Activated T-cell treated with anti-CD3 and anti-CD28 coated beads for 4 hours (primary cell): ENCODE results near the gene HBP1.
A peak's percentile ranks its signal among the peaks of the same experiment; 100 is the strongest.

ENCODE experiments used
- DNase-seq: peaks from one replicate; pipeline ENCODE4 v3.0.0-alpha.2; 2020

The HBP1 gene

DNA sequence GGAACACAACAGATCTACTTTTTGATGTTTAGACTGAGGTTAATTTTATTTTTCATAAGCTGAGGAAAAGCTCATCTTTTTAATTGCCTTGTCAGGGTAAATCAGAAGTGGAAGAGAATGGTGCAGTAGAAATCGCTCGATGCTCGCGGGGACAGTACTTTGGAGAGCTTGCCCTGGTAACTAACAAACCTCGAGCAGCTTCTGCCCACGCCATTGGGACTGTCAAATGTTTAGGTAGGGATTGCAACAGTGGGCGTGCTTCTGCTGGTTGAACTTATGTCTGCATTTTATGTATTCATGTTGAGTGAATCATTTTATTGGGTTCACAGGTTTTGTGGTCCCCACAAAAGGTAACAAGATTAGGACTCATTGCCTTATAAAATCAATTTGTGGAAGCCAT lies 11.7 kb upstream of the HBP1 start:
- no peak for DNase-seq

DNA sequence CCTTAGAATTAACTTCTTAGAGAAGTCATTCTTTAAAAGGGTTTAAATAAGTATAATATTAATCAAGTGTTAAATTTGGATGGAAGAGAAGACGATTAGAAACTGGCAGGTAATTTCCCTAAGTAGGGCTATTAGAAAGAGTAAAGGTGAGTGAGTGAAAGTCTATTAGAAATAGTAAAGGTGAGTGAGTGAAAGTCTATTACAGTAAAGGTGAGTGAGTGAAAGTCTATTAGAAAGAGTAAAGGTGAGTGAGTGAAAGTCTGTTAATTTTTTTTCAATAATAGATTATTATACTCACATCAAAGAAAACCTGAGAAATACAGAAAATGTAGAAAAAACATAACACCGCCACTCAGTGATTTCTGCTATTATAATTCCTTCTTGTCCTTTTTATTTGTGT lies 10.8 kb upstream of the HBP1 start:
- DNase-seq: no peak

DNA sequence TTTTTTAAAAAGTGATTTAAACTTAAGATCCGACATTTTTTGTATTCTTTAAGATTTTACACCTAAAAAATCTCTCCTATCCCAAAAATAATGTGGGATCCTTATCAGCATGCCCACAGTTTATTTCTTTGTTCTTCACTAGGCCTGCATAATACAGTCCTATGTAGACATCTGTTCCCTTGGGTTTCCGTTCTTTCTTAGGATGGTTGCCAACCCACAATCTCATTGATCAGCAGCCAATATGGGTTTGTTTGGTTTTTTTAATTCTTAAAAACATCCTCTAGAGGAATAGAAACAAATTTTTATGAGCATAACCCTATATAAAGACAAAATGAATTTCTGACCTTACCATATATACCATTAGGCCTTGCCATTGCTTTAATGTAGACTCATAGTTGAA lies 8.4 kb upstream of the HBP1 start:
- DNase-seq: no peak

DNA sequence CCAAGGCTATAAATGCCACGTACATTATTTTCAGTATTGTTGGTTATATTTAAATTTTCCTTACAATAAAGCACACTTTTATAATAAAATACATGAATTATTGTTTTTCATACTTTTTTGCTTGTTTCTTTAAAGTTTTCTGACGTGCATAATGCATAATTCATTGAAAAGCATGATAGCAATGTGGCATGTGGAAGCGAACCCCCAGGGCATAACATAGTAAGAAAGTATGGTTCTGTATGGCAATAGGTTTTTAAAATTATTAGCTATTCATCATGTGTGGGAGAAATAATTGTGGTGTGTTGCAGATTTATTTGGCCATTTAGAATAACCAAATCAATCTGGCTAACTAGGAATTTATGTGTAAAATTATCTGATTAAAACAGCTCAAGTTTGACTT lies 7.4 kb upstream of the HBP1 start:
- DNase-seq: no peak

DNA sequence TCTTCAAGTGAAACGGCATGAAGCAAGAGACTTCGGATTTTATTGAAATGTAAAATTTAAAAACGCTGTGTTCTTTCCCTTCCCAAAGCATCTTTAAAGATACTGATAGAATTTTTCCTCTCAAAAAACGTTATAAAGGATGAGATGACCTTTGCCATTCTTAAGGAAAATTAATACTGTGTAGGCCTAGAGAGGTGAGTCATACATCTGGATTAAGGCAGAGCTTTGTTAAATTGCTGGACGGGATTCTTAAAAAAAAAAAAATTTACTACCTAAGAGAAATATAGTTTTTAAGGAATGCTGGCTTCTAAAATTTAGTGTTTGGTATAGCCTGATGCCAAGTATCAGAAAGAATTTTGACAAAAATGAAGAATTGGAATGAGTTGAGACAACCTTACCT lies 6.3 kb upstream of the HBP1 start:
- no peak for DNase-seq

DNA sequence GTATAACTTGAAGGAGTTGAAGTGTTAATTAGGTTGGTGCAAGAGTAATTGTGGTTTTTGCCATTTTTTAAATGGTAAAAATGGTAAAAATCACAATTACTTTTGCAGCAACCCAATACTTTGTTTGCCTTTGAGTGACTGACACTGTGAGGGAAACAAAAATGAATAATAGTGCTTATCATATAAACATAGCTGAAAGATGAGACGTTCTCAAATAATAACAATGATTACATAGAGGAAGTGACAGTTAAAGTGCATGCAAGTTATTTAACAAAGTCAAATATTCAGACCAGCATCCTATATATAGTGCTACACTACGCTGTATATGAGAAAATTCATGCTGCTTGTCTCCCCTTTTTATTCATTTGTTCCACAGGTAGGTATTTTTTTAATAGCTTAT lies 4.7 kb upstream of the HBP1 start:
- DNase-seq: no peak

DNA sequence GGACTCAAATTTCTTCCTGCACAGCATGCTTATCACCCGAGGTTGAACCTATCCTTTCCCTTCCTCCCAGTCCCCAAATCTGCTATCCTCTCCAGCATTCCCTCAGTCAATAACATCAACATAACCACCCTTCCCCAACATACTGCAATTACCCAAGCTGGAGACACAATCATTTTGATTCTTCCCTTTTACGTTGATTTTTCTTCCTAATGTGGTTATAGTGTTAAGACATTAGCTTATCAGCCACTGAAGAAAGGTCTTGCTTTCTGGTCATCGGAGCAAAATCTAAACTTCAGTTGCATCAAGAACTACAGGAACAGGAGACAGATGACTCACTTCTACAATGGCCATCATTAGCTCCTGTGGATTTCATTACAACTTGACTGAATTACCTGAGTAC lies 3.5 kb upstream of the HBP1 start:
- no peak for DNase-seq

DNA sequence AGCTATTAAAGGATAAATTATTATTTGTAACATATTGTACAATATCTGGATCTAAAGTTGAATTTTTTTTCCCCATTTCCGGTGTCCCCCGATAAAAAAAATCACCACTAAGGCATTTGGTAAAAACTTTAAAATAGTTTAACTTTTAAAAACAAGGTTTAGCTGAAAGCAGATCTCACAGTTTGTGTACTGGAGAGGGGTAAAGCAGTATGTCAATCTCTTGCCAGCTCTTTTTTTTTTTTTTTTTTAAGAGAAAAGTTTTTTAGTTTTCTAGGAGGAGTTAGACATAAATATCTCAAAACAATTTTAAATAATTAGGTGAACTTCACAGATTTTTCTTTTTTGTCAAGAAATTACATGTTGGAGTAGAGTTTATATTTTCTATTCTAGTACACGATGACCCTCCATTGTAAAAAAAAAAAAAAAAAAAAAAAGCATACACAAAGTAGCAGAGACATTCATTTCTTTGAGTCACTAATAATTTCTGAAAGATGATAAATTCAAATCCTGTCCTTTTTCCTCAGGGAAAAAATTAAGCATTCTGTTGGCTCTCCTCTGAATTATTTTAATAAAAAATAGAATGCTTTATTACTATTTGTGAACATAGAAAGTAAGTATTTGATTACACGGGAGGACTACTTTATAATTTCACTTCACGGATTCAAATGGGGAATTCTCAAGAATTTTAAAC lies 1.9 kb upstream of the HBP1 start:
- DNase-seq: no peak

DNA sequence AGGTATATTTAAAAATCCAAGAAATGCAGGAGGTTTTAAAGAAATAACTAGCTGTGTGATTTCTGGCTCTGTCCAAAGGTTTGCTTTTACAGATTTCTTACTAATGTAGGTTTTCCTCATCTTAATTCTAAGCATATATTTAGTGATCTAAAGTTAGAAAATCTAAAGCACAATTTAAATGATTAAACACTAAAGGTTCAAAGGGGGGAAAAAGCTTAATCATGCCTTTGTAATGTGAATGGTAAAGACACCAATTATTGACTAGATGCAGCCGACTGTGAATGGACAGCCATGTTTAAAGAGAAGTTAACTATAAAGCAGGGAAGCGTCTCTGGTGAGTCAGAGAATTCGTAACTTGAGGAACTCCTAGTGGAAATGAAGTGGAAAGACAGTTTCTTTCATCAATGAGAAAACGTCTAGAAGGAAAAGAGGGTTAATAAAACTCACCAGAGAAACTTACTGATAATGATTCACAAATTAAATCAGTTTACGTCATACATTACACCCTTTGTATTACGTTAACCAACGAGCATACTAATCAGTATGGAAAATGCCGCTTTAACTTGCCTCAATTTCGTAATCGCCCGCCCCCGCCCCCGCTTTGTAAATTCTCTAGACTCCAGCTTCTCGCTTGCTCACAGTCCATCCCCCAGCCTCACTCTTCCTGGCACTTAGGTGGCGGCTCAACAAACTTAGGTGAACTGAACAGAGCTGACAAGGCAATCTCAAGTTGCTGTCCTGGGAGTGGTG lies 1.1 kb upstream of the HBP1 start:
- DNase-seq: peak; percentile 60

DNA sequence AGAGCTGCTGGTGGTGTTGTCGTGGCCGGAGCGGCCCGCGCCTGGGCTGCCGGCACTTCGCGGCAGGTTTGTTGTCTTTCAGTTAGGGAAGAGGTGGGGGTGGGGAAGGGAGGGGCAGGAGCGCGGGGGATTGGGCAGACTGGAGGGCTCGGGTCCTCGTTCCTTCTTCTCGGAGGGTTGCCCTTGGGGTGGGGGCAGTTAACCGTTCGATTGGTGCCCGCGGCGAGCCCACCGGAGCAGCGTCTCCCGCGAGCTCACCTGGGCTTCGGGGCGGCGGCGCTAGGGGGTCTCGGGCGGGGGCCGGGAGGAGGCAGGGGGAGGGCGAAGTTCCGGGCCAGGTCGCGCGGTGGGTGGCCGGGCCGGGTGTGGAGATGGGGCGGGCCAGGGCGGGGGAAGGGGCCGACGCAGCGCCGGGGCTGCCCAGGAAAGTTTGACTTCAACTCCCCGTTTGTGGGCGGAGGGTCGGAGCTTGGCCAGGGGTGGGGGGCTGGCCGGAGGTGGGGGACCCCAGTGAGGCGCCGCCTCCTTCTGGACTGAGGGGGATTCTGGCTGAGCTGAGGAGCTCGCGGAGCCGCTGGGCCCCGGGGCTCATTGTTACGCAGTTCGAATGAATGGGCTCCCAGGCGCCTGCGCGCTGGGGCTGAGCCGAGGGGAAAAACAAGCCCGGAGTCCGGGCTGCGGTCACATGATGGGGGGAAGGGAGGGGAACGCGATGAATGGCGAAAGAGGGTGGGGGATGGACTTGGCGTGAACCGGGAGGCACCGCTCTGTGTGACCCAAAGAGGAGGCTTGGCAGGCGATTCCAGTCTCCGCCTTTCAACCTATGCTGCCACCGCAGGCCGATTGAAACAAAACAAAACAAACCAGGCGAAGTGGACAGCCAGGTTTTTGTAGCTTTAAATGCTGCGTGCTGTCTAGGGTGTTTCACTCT lies 582 bp downstream of the HBP1 start:
- DNase-seq: peak; percentile 62

DNA sequence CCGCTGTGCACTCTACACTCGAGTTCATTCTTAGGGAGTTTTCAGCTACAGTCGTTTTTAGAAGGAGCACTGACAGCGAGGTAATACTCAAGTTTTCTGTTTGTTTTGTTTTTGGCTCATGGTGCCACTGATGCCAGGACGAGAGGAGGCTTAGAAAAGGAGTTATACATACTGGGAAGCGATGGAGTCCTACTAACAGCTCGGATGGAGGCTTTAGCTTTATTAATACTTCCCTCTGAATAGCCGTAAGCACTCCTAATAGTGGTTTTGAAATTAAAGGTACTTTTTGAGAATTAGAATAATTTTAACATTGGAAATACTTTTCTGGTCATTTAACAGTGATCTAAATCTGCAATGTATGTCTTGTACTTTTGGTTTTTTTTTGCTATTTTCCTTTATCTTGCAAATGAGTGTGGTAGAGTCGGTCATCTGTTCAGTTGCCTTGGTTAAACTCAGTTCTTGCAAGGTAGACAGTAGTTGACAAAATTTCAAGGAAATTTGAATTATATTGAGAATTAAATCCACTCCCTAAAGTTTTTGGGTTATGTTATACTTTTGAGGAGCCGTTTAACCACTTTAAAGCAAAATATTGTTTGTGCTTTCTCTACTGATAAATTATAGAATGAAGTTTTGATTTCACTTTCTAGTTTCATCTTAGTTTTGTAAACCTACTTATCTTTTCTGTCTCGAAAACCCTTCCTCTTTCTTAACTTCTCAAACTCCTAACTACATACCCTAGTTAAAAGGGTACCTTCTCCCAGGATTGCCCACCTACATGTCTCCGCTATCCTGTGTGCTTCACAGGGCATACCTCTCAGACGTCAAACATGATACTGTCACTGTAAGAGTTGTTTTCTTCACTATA lies 1.5 kb downstream of the HBP1 start:
- DNase-seq: no peak

DNA sequence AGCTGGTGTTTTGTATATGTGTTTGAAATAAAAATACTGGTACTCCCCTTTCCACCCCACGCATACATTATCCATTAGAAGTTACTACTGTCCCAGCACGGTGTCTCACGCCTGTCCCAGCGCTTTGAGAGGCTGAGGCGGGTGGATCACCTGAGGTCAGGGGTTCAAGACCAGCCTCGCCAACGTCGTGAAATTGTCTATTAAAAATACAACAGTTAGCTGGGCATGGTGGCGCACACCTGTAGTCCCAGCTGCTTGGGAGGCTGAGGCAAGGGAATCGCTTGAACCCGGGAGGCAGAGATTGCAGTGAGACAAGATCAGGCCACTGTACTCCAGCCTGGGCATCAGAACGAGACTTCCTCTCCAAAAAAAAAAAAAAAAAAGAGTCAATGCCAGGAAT lies 2.7 kb downstream of the HBP1 start:
- DNase-seq: no peak

DNA sequence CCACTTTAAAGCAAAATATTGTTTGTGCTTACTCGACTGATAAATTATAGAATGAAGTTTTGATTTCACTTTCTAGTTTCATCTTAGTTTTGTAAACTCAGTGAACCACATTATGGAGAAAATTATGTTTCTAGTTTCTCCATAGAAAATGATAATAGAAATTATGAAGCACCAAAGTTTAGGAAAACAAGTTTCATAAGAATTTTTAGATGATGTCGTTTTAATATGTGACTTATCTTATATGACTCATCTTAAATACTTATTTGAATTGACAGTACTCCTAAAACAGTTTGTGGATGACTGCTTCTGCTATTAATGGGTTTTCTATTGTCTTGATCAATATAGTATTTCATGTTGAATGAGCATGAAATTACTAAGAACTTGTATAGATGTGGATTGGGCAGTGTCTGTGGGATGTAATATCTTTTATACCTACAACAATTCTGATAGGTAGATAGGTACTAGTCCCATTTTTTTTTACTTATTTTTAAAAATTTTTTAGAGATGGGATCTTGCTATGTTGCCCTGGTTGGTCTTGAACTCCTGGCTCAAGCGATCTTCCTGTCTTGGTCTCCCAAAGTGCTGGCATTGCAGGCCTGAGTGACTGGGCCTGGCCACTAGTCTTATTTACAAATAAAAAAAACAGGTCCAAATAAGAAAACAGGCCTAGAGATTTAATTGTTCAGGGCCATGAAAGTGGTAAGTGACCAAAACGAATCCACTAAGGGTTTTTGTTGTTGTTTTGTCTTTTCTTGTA lies 3.7 kb downstream of the HBP1 start:
- DNase-seq: no peak

DNA sequence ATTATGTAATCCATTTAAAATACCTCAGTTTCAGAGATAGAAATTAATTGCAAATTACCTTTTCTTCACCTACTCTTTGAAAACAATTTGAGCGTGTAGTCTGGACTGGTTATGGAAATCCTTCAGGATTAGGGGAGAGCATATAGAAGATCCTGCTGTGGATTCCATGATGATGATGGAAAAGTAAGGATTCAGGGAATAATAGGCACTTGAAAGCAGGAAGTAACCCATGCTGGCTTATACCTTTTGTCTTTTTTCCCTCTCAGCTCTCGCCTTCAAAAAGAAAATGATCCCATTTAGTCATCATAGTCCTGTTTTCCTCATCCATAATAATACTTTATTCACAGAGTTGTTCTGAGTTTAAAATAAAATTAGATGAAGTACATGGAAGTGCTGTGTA lies 4.4 kb downstream of the HBP1 start:
- DNase-seq: no peak

DNA sequence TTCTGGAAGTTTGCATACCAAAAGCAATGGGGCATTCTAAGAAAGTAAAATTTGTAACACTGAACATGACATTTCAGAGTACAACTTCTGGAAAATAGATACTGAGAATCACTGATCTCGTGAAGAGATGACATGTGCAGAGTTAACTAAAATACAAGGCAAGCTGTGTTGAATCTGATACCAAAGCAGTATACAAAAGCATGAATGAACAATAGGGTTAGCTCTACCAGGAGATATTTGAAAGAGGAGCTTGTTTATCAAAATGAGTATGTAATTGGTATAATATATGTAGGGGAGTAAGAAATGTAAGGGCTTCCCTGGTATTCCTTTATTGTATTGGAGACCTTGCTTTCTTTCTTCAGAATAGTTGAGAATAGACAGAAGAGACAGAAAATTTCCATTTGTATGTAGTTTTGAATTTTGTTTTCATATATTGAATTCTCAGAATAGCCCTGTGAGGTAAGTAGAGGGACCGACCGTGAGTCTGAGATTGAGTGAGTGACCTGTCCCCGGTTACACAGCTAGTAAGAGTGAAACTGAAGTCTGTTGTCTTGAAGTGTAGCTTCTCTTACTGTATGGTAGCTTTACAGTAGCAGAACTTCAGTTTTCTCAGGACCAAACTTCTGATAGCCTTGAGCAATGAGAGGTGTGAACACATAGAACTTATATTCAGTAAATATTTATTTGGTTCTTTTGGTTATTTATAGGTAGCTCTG lies 5.0 kb downstream of the HBP1 start:
- DNase-seq: no peak

DNA sequence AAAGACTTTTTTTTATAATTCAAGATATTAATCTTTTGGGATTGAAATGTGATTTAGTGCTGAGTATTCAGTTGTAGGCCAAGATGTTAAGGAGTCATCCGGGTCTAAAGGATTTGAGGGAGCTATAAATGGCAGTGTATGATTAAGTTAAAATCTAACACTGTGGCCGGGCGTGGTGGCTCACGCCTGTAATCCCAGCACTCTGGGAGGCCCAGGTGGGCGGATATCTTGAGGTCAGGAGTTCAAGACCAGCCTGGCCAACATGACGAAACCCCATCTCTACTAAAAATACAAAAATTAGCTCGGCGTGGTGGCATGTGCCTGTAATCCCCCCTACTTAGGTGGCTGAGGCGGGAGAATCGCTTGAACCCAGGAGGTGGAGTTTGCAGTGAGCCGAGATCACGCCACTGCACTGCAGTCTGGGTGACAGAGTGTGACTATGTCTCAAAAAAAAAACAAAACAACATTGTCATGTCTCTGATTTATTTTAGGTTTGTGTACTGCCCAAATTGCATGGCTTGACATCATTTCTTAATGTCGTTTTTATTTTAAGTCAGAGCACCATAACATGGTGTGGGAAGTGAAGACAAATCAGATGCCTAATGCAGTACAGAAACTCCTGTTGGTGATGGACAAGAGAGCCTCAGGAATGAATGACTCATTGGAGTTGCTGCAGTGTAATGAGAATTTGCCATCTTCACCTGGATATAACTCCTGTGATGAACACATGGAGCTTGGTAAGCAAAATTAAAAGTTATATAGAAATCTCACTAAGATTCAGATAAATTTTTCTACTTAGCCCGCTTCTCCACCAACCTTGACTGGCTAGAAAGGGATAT lies 10.7 kb downstream of the HBP1 start:
- DNase-seq: no peak

DNA sequence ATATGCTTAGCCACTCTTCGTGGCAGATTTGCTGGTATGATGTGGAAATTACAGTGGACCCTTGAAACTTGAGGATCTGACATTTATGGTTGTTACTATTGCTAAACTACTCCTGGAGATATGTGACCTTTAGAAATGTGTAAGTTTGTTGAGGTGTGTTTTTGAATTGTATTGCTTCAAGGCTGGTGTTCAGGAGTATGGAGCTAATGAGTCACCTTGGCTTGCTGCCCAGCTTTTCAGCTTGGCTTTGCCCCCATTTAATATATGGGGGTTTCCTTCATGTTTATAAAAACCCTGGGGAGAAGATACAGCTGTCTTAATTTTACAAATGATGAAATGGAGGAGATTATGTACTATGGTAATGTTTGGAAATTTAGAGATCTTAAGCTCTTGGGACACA lies 11.6 kb downstream of the HBP1 start:
- DNase-seq: peak; percentile 69

DNA sequence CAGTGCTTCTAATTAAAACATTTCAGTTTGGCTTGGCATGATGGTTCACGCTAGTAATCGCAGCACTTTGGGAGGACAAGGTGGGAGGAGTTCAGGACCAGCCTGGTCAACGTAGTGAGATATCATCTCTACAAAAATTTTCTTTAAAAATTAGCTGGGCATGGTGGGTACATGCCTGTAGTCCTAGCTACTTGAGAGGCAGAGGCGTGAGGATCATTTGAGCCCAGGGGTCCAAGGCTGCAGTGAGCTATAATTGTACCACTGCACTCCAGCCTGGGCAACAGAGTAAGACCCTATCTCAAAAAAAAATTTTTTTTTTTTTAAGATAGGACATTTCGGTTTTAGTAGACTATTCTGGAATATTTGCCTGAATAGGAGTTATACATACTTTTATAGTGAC lies 12.4 kb downstream of the HBP1 start:
- DNase-seq: no peak

DNA sequence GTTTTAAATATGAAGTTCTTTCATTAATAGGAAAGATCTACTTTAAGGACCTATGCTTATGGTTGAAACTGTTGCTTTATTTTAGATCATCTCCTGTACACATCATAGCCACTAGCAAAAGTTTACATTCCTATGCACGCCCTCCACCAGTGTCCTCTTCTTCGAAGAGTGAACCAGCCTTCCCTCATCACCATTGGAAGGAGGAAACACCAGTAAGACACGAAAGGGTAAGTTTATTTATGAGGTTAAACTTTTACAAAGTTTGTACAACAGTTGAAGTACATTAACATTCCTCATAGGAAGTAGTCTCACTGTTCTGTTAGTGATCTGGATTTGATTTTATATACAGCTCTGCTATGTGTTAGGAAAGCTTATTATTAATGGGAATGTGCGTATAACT lies 16.9 kb downstream of the HBP1 start:
- DNase-seq: no peak

DNA sequence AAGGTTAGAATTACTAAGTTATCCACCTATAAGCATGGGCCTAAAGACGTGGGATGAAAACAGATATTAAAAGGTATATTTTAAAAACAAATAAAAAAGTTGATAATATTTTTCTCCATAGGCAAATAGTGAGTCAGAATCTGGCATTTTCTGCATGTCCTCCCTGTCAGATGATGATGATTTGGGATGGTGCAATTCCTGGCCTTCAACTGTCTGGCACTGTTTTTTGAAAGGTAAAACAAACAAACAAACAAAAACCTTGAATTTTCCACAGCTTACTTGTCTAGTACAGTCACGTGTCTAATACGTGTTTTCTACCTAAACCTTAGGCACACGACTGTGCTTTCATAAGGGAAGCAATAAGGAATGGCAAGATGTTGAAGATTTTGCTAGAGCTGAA lies 17.4 kb downstream of the HBP1 start:
- no peak for DNase-seq
